Measurements from ENCODE around the gene NOX5.

NOX5 gene

GRCh38 chr15:69026355-69026754 is 11.9 kb downstream of the NOX5 start:
- DNase-seq, result no peak

GRCh38 chr15:69027976-69028518 is 13.6 kb downstream of the NOX5 start:
- DNase-seq, result no peak

- no peak for DNase-seq
Measured at GRCh38 chr15:69031013-69032001, 16.8 kb downstream of the NOX5 start.

- DNase-seq, result no peak
Measured at GRCh38 chr15:69032031-69032430, 17.5 kb downstream of the NOX5 start.

- no peak for DNase-seq
Measured at GRCh38 chr15:69032703-69033373, 18.3 kb downstream of the NOX5 start.

GRCh38 chr15:69034352-69034751 is 19.9 kb downstream of the NOX5 start:
- DNase-seq, result no peak

GRCh38 chr15:69035205-69035917 is 20.9 kb downstream of the NOX5 start:
- DNase-seq, result no peak

GRCh38 chr15:69035918-69036258 is 21.4 kb downstream of the NOX5 start:
- DNase-seq, result no peak

- DNase-seq, result no peak
Measured at GRCh38 chr15:69036826-69037225, 22.3 kb downstream of the NOX5 start.

- no peak for DNase-seq
Measured at GRCh38 chr15:69037482-69037881, 23.0 kb downstream of the NOX5 start.

GRCh38 chr15:69037977-69038376 is 23.5 kb downstream of the NOX5 start:
- DNase-seq, result no peak

- DNase-seq, result no peak
Measured at GRCh38 chr15:69038508-69038907, 24.0 kb downstream of the NOX5 start.

GRCh38 chr15:69039516-69040225 is 25.2 kb downstream of the NOX5 start:
- no peak for DNase-seq

- no peak for DNase-seq
Measured at GRCh38 chr15:69042531-69042930, 28.0 kb downstream of the NOX5 start.

- no peak for DNase-seq
Measured at GRCh38 chr15:69045802-69046201, 31.3 kb downstream of the NOX5 start.

- DNase-seq, result no peak
Measured at GRCh38 chr15:69046781-69047180, 32.3 kb downstream of the NOX5 start.

- no peak for DNase-seq
Measured at GRCh38 chr15:69049976-69050375, 35.5 kb downstream of the NOX5 start.

GRCh38 chr15:69055251-69055650 is 40.8 kb downstream of the NOX5 start:
- no peak for DNase-seq

GRCh38 chr15:69056365-69056764 is 41.9 kb downstream of the NOX5 start:
- no peak for DNase-seq

GRCh38 chr15:69058830-69059556 is 44.5 kb downstream of the NOX5 start:
- peak; percentile 52 for DNase-seq

GRCh38 chr15:69059557-69059943 is 45.1 kb downstream of the NOX5 start:
- DNase-seq, result no peak

GRCh38 chr15:69060041-69060481 is 45.6 kb downstream of the NOX5 start:
- no peak for DNase-seq
